Effector memory CD4-positive, alpha-beta T cell (primary cell): ENCODE results near the gene ZNF414.
A peak's percentile ranks its signal among the peaks of the same experiment; 100 is the strongest.

Experiments used
- DNase-seq, 3 donors: peaks; one replicate each; pipeline ENCODE4 v3.0.0-alpha.2; 2020
- H3K27ac ChIP-seq: 2 replicates; pipeline ENCODE4 v1.7.0; 2013; ENCODE audit warnings: mild to moderate bottlenecking, low read length, moderate library complexity; ENCODE audit not compliant: insufficient read depth, poor library complexity, severe bottlenecking
- H3K27me3 ChIP-seq: replicated peaks from 2 replicates; pipeline ENCODE4 v1.7.0; 2013; ENCODE audit warnings: mild to moderate bottlenecking, low read length; ENCODE audit not compliant: insufficient read depth, control insufficient read depth, poor library complexity, severe bottlenecking
- H3K36me3 ChIP-seq: 2 replicates; pipeline ENCODE4 v1.7.0; 2013; ENCODE audit warnings: mild to moderate bottlenecking, low read length, moderate library complexity; ENCODE audit not compliant: control insufficient read depth, insufficient read depth
- H3K4me1 ChIP-seq: 2 replicates; pipeline ENCODE4 v1.7.0; 2013; ENCODE audit warnings: low read length, mild to moderate bottlenecking; ENCODE audit not compliant: control insufficient read depth, insufficient read depth, poor library complexity, severe bottlenecking
- H3K4me3 ChIP-seq: 2 replicates; pipeline ENCODE4 v1.7.0; 2013; ENCODE audit warnings: low read length, low read depth, mild to moderate bottlenecking; ENCODE audit not compliant: insufficient read depth, poor library complexity, severe bottlenecking
- H3K9me3 ChIP-seq: 2 replicates; pipeline ENCODE4 v1.7.0; 2013; ENCODE audit warnings: mild to moderate bottlenecking, low read length, moderate library complexity; ENCODE audit not compliant: control insufficient read depth

Gene ZNF414

DNA sequence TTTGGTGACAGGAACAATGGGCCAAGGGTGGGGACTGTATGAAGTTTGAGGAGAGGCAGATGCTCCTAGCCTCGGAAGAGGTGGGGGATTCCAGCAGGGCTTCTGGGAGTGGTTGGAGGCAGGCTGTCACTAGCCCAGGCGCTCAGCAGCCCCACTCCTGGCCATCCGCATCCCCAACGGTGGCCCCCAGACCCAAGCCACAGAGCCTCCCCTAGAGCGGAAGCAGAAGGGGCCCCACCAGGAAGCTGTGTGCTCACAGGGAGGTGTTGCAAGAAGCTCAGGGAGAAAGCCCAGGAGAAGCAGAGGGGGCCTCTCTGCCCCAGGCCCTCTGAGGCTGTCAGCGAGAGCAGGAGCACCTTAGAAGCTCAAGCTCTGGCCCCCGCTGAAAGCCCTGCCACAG is 19.8 kb downstream of the ZNF414 start:
- DNase-seq, result no peak
- Histone ChIP-seq H3K27ac (no peak overlapping the region), H3K36me3 (peaks cover 4% of the 10 kb centered on the region)

DNA sequence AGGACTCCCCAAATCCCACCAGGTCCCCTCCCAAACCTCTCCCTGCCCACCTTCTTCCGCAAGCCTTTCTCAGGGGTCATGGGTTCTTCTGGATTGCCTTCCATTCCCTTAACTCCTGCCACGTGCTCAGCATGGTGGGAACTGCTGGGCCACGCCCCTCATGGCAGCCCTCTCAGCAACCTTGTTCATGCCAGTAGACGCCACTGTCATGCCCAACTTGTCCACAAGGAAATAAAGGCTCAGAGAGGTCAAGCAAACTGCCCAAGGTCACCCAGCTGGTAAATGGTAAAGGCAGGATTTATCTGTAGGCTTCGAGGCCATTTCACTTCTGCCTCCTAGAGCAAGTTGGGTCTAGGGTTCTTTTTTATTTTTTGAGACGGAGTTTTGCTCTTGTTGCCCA is 22.4 kb downstream of the ZNF414 start:
- Histone ChIP-seq H3K36me3 (peaks cover 26% of the 10 kb centered on the region), H3K9me3 (no peaks in the 10 kb centered on the region), H3K4me3 (no peak overlapping the region), H3K4me1 (peaks cover 14% of the 10 kb centered on the region), H3K27me3 (no peaks in the 10 kb centered on the region), H3K27ac (no peak overlapping the region)
- DNase-seq, result no peak

More for the DNA sequence above, 19.8 kb downstream of the ZNF414 start:
- peaks cover 4% of the 10 kb centered on the region for H3K4me1 ChIP-seq
- no peaks in the 10 kb centered on the region for H3K9me3 ChIP-seq
- H3K27me3 ChIP-seq, result no peaks in the 10 kb centered on the region
- no peak overlapping the region for H3K4me3 ChIP-seq

DNA sequence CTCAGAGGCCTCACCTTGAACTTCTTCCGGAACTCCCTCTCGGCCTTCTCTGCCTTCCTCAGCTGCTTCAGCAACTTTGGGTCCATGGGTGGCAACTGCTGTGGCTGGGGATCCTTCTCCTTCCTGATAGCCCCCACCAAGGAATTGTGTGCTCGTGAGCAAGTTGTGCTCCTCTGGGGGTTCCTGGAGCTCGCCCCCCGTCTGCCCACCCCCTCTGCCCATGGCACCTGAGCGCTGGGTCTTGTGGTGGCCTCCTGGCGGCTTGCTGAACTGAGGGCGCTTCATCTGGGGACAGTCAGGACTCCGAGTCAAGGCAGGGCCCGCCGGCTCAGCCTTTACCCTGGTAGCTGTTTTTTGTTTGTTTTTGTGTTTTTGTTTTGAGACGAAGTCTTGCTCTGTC is 23.1 kb downstream of the ZNF414 start:
- peaks cover 21% of the 10 kb centered on the region for H3K4me1 ChIP-seq
- H3K36me3 ChIP-seq, result peaks cover 33% of the 10 kb centered on the region
- no peak overlapping the region for H3K27ac ChIP-seq
- no peaks in the 10 kb centered on the region for H3K9me3 ChIP-seq
- H3K27me3 ChIP-seq, result no peaks in the 10 kb centered on the region
- no peak for DNase-seq
- H3K4me3 ChIP-seq, result no peak overlapping the region

DNA sequence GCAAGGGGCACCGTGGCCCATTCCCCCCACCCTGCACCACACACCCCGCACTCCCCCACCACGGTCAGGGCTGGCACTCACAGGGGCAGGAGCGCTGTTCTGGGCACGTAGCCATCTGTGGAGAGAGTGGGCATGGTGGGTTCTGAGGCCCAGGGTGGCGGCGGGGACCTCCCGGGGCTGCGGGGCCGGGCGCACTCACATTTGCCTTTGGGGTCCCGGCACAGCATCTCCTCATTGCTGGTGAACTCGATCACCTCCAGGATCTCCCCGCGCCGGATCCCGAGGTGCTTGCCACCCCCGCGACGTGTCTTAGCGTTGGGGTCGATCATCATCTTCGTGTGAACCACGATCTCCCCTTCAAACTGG is 23.6 kb downstream of the ZNF414 start:
- Histone ChIP-seq H3K27me3 (no peaks in the 10 kb centered on the region), H3K9me3 (no peaks in the 10 kb centered on the region), H3K4me3 (no peak overlapping the region), H3K4me1 (peaks cover 25% of the 10 kb centered on the region), H3K36me3 (peaks cover 38% of the 10 kb centered on the region), H3K27ac (no peak overlapping the region)
- no peak for DNase-seq

DNA sequence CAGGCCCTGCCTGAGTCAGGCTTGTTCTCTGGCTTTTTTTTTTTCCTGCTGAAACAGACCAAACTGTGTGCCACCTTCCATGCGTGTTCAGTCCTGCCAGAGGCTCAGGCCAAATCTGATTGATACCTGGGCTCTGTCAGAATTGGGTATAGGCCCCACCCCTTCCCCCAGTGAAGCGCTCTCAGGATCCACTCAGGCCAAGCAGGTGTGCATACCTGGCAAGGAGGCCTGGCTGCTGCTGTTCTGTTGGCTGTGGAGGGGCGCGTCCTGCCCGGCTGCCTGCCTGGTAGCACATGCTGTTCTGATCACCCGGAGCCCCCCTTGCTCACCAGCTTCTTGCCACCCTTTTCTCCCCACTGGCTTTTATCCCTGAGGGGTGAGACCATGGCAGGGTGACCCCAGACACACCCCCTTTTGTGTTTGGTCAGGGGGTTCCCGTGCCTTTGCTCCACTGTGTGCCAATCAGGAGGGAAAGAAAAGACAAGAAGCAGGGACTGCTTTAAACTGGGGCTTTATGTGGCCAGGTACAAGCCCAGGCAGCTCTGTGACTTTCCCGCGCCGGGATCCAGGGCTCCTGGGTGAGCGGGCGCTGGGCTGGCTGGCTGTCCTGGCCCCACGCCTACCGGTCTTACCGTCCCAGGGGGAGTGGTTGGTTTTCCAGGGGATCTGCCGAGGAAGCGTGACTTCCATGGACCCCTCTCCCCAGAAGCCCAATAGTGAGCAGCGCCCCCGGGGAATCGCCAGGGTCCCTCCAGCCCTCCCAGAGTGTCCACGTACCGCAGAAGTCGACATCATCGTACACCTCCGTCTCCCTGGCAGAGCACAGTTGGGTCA is 24.2 kb downstream of the ZNF414 start:
- Histone ChIP-seq H3K9me3 (no peaks in the 10 kb centered on the region), H3K27ac (no peak overlapping the region), H3K4me3 (no peak overlapping the region), H3K36me3 (peaks cover 44% of the 10 kb centered on the region), H3K27me3 (no peaks in the 10 kb centered on the region), H3K4me1 (peaks cover 25% of the 10 kb centered on the region)
- no peak for DNase-seq

DNA sequence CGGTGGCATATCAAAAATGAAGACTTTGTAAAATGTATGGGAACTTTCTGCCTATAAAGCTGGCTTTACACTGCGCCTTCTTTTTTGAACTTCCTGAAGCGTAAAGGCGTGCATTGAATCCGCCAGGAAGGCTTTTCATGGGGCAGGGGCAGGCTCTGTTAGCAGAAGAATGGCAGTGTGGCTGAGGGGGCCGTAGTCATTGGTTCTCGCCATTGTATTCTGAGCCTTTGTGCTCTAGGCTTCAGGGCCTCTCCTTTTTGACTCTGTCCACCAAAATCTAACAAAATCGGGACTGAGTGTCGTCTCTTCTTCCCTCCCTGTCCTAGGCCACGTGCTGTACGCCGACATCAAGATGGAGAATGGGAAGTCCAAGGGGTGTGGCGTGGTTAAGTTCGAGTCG is 25.6 kb downstream of the ZNF414 start:
- Histone ChIP-seq H3K27me3 (no peaks in the 10 kb centered on the region), H3K36me3 (peaks cover 55% of the 10 kb centered on the region), H3K4me3 (no peak overlapping the region), H3K4me1 (peaks cover 21% of the 10 kb centered on the region), H3K27ac (no peak overlapping the region), H3K9me3 (no peaks in the 10 kb centered on the region)
- no peak for DNase-seq

DNA sequence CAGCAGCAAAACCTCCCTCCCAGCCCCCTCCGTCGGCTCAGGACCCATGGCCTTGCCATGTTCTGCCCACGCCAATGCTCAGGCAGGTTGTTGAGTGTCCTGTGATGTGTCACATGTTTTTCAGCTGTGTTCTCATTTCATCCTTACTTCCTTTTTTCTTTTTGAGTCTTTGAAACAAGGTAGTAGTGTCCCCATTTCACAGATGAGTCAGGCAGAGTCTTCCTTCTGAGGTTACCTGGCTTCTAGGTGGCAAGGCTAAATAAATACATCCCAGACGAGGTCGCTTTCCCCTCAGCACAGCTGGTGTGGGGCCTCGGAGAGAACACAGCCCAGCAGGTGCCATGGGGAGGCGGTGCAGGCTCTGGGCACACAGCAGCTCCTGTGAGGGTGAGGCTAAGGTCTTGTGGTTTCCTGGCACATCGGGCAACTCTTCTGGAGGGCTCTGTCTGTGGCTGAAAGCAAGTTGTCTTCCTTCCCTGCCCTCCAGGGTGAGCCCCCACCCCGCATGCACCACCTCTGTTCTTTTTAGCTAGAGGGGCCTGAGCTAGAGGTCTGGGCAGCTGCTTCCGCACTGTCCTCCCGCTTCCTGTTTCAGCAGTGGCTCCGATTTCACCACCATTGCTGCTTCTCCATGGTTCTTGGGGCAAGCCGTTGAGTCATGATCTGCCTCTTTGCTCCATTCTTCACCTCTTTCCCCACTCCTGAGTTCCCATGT is 26.7 kb downstream of the ZNF414 start:
- Histone ChIP-seq H3K27ac (peak overlapping the region; percentile 48), H3K27me3 (no peaks in the 10 kb centered on the region), H3K9me3 (no peaks in the 10 kb centered on the region), H3K4me1 (peaks cover 21% of the 10 kb centered on the region), H3K4me3 (no peak overlapping the region), H3K36me3 (peaks cover 66% of the 10 kb centered on the region)
- DNase-seq, result peak; percentile 36 to 45 (median 45)

DNA sequence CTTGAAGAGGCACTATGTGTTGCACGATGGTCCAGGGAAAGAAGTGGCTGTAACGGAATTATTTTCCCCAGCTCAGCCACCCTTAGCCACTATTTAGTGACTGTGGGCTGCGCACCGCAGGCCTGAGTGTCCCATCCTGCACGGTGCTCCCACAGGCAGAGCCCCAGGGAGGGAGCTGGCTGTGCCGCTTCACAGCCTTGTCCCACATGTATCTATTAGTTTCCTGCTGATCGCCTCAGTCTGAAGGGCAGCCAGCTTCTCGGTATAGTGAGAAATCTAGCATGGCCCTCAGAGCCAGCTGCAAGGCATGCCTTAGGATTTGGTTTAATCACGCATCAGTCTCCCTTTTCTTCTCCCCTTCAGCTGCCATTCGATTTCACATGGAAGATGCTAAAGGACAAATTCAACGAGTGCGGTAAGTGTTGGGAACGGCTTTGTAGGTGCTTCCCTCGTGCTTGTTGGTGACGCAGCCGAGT is 27.3 kb downstream of the ZNF414 start:
- H3K27ac ChIP-seq, result peak overlapping the region; percentile 48
- peaks cover 71% of the 10 kb centered on the region for H3K36me3 ChIP-seq
- no peak overlapping the region for H3K4me3 ChIP-seq
- no peaks in the 10 kb centered on the region for H3K9me3 ChIP-seq
- no peak for DNase-seq
- peaks cover 21% of the 10 kb centered on the region for H3K4me1 ChIP-seq
- H3K27me3 ChIP-seq, result no peaks in the 10 kb centered on the region

DNA sequence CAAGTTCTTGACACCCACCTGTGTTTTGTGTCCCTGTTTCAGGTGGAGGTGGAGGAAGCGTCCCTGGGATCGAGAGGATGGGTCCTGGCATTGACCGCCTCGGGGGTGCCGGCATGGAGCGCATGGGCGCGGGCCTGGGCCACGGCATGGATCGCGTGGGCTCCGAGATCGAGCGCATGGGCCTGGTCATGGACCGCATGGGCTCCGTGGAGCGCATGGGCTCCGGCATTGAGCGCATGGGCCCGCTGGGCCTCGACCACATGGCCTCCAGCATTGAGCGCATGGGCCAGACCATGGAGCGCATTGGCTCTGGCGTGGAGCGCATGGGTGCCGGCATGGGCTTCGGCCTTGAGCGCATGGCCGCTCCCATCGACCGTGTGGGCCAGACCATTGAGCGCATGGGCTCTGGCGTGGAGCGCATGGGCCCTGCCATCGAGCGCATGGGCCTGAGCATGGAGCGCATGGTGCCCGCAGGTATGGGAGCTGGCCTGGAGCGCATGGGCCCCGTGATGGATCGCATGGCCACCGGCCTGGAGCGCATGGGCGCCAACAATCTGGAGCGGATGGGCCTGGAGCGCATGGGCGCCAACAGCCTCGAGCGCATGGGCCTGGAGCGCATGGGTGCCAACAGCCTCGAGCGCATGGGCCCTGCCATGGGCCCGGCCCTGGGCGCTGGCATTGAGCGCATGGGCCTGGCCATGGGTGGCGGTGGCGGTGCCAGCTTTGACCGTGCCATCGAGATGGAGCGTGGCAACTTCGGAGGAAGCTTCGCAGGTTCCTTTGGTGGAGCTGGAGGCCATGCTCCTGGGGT is 28.2 kb downstream of the ZNF414 start:
- peaks cover 79% of the 10 kb centered on the region for H3K36me3 ChIP-seq
- DNase-seq, result no peak
- no peak overlapping the region for H3K4me3 ChIP-seq
- peaks cover 21% of the 10 kb centered on the region for H3K4me1 ChIP-seq
- no peaks in the 10 kb centered on the region for H3K9me3 ChIP-seq
- no peaks in the 10 kb centered on the region for H3K27me3 ChIP-seq
- H3K27ac ChIP-seq, result no peak overlapping the region
